ENCODE measurements around the gene TASP1.

GRCh38 chr20:13443690-13444089, 195.0 kb downstream of the TASP1 start:
- TF ChIP-seq, protein P1, sequence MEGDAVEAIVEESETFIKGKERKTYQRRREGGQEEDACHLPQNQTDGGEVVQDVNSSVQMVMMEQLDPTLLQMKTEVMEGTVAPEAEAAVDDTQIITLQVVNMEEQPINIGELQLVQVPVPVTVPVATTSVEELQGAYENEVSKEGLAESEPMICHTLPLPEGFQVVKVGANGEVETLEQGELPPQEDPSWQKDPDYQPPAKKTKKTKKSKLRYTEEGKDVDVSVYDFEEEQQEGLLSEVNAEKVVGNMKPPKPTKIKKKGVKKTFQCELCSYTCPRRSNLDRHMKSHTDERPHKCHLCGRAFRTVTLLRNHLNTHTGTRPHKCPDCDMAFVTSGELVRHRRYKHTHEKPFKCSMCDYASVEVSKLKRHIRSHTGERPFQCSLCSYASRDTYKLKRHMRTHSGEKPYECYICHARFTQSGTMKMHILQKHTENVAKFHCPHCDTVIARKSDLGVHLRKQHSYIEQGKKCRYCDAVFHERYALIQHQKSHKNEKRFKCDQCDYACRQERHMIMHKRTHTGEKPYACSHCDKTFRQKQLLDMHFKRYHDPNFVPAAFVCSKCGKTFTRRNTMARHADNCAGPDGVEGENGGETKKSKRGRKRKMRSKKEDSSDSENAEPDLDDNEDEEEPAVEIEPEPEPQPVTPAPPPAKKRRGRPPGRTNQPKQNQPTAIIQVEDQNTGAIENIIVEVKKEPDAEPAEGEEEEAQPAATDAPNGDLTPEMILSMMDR (IDR thresholded peaks at IDR 0.05) = no peak
- TF ChIP-seq POLR2A (IDR thresholded peaks at IDR 0.05) = no peak
